ENCODE measurements around the gene ZDBF2.

ZDBF2 gene

DNA sequence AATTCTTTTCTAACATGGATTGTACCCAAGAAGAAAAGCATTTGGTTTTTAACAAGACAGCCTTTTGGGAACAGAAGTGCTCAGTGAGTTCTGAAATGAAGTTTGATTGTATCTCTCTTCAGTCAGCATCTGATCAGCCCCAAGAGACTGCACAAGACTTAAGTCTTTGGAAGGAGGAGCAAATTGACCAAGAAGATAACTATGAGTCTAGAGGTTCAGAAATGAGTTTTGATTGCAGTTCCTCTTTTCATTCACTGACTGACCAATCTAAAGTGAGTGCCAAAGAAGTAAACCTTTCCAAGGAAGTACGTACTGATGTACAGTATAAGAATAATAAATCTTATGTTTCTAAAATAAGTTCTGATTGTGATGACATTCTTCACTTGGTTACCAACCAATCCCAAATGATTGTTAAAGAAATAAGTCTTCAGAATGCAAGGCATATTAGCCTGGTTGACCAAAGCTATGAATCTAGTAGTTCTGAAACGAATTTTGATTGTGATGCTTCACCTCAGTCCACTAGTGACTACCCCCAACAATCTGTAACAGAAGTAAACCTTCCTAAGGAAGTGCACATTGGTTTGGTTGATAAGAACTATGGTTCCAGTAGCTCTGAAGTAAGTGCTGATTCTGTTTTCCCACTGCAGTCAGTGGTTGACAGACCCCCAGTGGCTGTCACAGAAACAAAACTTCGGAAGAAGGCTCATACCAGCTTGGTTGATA is 31.2 kb downstream of the ZDBF2 start:
- DNase-seq (no peak), ATAC-seq (replicated peaks) (no peak)
- no peak overlapping the region for H3K27ac Mint-ChIP-seq
- H3K4me3 Mint-ChIP-seq, result no peak overlapping the region
- no peaks in the 10 kb centered on the region for H3K4me1 Mint-ChIP-seq (ENCODE audit: low read depth in 2 of 2)
- H3K27me3 Mint-ChIP-seq, result no peaks in the 10 kb centered on the region
- no peaks in the 10 kb centered on the region for H3K36me3 Mint-ChIP-seq (ENCODE audit: insufficient read depth)
- H3K9me3 Mint-ChIP-seq, result no peaks in the 10 kb centered on the region

DNA sequence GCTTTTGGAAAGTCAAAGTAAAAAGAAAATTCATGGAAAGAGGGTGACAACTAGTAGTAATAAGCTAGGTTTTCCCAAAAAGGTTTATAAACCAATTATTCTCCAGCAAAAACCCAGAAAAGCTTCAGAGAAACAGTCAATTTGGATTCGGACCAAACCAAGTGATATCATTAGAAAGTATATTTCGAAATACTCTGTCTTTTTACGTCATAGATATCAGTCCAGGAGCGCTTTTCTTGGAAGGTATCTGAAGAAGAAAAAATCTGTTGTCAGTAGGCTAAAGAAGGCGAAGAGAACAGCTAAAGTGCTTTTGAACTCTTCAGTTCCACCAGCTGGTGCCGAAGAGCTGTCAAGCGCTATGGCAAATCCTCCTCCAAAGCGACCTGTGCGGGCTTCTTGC is 36.6 kb downstream of the ZDBF2 start:
- Mint-ChIP-seq H3K4me3 (no peak overlapping the region), H3K4me1 (ENCODE audit: low read depth in 2 of 2) (no peaks in the 10 kb centered on the region), H3K27me3 (no peaks in the 10 kb centered on the region), H3K36me3 (ENCODE audit: insufficient read depth) (peaks cover 3% of the 10 kb centered on the region), H3K9me3 (no peaks in the 10 kb centered on the region), H3K27ac (no peak overlapping the region)
- ATAC-seq (replicated peaks) (no peak), DNase-seq (no peak)

DNA sequence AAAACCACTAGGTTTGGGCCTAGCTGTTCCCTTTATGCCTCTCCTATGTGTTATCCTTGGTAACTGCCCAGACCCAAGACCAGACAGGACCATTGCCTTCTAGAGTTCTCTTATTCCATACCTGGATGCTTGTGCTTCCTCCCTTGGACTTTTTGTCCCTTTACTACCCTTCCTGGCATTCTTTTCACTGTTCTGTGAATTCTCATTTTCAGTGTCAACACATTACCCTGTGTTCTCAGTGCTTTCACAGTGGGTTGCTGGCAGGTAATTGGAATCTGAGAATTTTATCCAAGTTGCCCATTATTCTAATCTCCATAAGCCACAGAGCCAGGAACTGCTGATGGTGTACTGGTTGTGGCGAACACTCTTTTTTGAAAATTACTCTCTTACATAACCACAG is 41.7 kb downstream of the ZDBF2 start:
- H3K4me3 Mint-ChIP-seq, result no peak overlapping the region
- DNase-seq, result no peak
- no peaks in the 10 kb centered on the region for H3K27me3 Mint-ChIP-seq
- peaks cover 0 to 5% of the 10 kb centered on the region in 2 donors for H3K9me3 Mint-ChIP-seq
- H3K36me3 Mint-ChIP-seq (ENCODE audit: insufficient read depth), result peaks cover 3% of the 10 kb centered on the region
- H3K27ac Mint-ChIP-seq, result no peak overlapping the region
- ATAC-seq (replicated peaks), result no peak
- no peaks in the 10 kb centered on the region for H3K4me1 Mint-ChIP-seq (ENCODE audit: low read depth in 2 of 2)

DNA sequence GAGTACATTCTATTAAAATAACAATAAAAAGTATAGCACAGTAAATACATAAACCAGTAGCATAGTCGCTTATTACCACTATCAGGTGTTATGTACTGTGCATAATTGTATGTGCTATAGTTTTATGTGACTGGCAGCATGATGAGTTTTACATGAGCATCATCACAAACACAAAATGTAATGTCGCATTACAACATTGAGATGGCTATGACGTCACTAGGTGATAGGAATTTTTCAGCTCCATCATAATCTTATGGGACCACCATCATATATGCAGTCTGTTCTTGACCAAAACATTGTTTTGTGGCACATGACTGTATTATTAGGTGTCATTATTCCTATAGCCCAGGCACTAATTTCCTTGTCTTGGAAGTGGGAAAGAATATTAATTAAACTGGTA is 48.6 kb downstream of the ZDBF2 start:
- Mint-ChIP-seq H3K27me3 (peaks cover 0 to 8% of the 10 kb centered on the region in 2 donors), H3K27ac (no peak overlapping the region), H3K4me3 (no peak overlapping the region), H3K9me3 (peaks cover 0 to 3% of the 10 kb centered on the region in 2 donors), H3K36me3 (ENCODE audit: insufficient read depth) (no peaks in the 10 kb centered on the region), H3K4me1 (ENCODE audit: low read depth in 2 of 2) (no peaks in the 10 kb centered on the region)
- ATAC-seq (replicated peaks), result no peak
- DNase-seq, result no peak

DNA sequence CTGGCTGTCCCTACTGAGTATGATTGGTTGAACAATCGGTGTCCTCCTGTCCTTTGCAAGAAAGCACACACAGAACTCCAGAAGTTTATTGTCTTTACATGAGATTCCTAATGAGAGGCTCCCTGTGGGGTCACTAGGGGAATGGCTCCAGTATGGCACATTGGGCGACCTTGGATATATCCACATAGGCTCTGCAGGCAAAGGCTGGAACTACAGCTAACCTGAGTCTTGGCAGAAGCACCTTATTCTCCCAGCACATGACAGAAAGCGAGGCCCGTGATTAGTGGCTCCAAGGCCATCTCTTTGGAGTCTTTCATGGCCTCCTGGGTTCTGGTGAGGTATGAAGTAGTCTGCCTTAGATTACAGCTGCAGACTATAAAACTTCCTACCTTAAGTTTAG is 49.0 kb downstream of the ZDBF2 start:
- H3K27me3 Mint-ChIP-seq, result peaks cover 0 to 8% of the 10 kb centered on the region in 2 donors
- H3K9me3 Mint-ChIP-seq, result peaks cover 0 to 3% of the 10 kb centered on the region in 2 donors
- no peak for ATAC-seq (replicated peaks)

DNA sequence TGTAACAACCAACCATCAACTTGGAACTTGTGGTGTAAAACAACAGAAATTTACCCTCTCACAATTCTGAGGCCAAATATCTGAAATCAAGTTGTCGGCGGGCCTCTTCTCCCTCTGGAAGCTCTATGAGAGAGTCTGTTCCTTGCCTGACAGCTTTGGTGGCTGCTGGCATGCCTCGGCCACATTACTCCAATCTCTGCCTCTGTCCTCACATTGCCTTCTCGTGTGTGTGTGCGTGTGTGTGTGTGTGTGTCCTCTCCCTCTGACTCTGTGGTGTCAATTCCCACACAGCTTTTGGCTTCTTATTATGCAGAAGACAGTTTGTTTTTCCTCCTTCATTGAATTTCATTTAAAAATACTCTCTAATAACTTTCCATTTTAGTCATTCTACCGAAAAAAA is 50.4 kb downstream of the ZDBF2 start:
- Mint-ChIP-seq H3K4me1 (ENCODE audit: low read depth in 2 of 2) (no peaks in the 10 kb centered on the region), H3K4me3 (no peak overlapping the region), H3K27me3 (peaks cover 0 to 13% of the 10 kb centered on the region in 2 donors), H3K27ac (no peak overlapping the region), H3K36me3 (ENCODE audit: insufficient read depth) (no peaks in the 10 kb centered on the region), H3K9me3 (no peaks in the 10 kb centered on the region)
- no peak for DNase-seq
- ATAC-seq (replicated peaks), result no peak

More for the DNA sequence above, 49.0 kb downstream of the ZDBF2 start:
- no peak for DNase-seq
- no peak overlapping the region for H3K4me3 Mint-ChIP-seq
- no peak overlapping the region for H3K27ac Mint-ChIP-seq
- H3K4me1 Mint-ChIP-seq (ENCODE audit: low read depth in 2 of 2), result no peaks in the 10 kb centered on the region
- H3K36me3 Mint-ChIP-seq (ENCODE audit: insufficient read depth), result no peaks in the 10 kb centered on the region

DNA sequence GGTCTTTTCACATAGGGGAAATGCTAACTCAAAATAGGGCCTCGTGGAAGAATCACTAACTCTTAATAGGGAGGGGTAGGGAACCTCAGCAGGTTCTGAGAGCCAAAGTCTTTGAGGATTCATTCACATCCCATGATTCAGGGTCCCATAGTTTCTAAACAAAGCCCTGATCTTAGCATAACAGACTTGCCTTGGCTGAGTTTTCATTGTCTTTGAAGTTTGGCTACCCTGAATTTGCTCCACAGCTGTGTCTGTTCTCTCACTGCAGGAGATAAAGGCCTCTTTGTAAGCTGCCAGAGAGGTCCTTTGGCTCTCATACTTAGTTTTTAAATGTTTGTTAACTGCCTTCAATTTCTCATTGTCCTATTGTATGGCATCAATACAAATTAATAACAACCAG is 54.5 kb downstream of the ZDBF2 start:
- Mint-ChIP-seq H3K4me1 (ENCODE audit: low read depth in 2 of 2) (no peaks in the 10 kb centered on the region), H3K4me3 (no peak overlapping the region), H3K27ac (no peak overlapping the region), H3K9me3 (no peaks in the 10 kb centered on the region), H3K36me3 (ENCODE audit: insufficient read depth) (no peaks in the 10 kb centered on the region), H3K27me3 (peaks cover 0 to 20% of the 10 kb centered on the region in 2 donors)
- ATAC-seq (replicated peaks) (no peak), DNase-seq (no peak)

DNA sequence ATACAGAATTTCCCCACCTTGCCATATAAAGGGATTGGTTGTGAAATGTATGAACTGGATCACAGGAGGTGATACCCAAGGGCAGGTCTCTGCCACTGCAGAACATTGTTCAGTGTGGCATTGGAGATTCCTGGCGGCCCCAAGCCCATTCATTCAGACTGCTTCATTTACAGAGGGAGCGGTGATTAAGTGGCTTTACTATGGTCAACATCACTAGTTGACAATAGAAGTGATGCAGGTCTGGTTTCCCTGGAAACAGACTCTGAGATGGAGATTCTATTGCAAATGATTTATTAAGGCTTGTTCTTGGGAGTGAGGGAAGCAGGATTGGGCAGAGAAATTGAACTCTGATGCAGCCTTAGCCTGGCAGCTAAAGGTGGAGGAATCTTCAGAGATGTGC is 62.4 kb downstream of the ZDBF2 start:
- Mint-ChIP-seq H3K27me3 (no peaks in the 10 kb centered on the region), H3K4me1 (ENCODE audit: low read depth in 2 of 2) (no peaks in the 10 kb centered on the region), H3K4me3 (no peak overlapping the region), H3K27ac (no peak overlapping the region), H3K9me3 (no peaks in the 10 kb centered on the region), H3K36me3 (ENCODE audit: insufficient read depth) (peaks cover 3% of the 10 kb centered on the region)
- DNase-seq, result no peak
- ATAC-seq (replicated peaks), result no peak

DNA sequence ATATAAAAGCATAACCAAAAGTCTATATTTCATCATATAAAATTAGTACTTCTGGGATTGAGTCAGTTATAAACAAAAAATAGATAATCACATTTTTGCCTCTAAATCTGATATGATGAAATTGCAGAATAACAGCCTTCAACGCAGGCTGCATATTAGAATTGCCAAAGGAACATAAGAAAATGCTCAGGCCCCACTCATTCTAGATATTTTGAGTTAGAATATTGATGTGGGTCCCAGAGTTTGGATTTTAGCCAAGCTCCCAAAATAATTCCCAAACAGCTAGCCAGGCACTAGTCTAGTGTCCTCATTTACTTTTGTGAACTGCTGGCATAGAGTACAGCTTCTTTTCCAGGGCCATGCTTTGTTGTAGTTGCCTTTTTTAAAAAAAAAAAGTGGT is 63.5 kb downstream of the ZDBF2 start:
- Mint-ChIP-seq H3K4me1 (ENCODE audit: low read depth in 2 of 2) (no peaks in the 10 kb centered on the region), H3K9me3 (no peaks in the 10 kb centered on the region), H3K4me3 (no peak overlapping the region), H3K27ac (no peak overlapping the region), H3K27me3 (peaks cover 0 to under 1% of the 10 kb centered on the region in 2 donors), H3K36me3 (ENCODE audit: insufficient read depth) (peaks cover 3% of the 10 kb centered on the region)
- ATAC-seq (replicated peaks) (no peak), DNase-seq (no peak)

DNA sequence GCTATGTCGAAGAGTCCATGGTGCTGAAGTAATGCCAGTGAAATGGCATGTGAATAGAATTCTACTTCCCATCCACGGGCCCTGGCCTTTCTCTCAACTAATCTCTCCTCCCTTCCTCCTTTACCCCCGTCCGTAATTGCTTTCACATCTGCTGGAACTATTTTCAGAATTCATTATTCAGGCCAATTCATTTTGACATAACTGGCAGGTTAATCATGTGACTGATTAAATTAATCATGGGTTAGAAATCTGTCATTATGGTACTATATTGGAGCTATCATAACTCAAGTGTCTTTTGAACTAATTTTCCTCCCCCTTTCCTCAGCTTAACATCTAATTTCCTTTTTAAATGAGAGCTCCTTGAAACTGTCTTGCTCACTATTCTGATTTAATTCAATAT is 66.9 kb downstream of the ZDBF2 start:
- Mint-ChIP-seq H3K36me3 (ENCODE audit: insufficient read depth) (peaks cover 3% of the 10 kb centered on the region), H3K9me3 (peaks cover 3 to 8% of the 10 kb centered on the region in 2 donors), H3K4me3 (no peak overlapping the region), H3K4me1 (ENCODE audit: low read depth in 2 of 2) (no peaks in the 10 kb centered on the region), H3K27ac (no peak overlapping the region), H3K27me3 (peaks cover 0 to 21% of the 10 kb centered on the region in 2 donors)
- ATAC-seq (replicated peaks), result no peak
- DNase-seq, result no peak

DNA sequence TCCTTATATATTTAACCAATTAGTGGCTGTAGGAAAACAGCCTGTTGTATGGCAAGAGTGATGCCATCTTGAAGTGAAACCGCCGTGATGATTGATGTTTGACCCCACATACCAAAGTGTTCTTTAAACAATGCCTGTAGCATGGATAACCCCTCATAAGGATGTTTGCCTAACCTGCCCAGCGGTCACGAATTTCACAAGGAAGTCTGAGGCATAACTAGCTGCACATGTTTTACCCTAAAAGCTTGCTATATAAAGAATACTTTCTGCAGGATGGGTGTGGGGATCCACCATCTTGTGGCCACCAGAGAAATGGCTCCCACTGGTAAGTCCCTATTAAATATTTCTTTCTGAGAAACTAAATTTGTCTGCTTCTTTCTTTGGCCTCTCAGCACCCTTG is 68.7 kb downstream of the ZDBF2 start:
- no peak for ATAC-seq (replicated peaks)
- Mint-ChIP-seq H3K4me1 (ENCODE audit: low read depth in 2 of 2) (no peaks in the 10 kb centered on the region), H3K4me3 (no peak overlapping the region), H3K9me3 (peaks cover 3 to 8% of the 10 kb centered on the region in 2 donors), H3K27ac (no peak overlapping the region), H3K27me3 (peaks cover 0 to 22% of the 10 kb centered on the region in 2 donors), H3K36me3 (ENCODE audit: insufficient read depth) (peaks cover 6% of the 10 kb centered on the region)
- no peak for DNase-seq

DNA sequence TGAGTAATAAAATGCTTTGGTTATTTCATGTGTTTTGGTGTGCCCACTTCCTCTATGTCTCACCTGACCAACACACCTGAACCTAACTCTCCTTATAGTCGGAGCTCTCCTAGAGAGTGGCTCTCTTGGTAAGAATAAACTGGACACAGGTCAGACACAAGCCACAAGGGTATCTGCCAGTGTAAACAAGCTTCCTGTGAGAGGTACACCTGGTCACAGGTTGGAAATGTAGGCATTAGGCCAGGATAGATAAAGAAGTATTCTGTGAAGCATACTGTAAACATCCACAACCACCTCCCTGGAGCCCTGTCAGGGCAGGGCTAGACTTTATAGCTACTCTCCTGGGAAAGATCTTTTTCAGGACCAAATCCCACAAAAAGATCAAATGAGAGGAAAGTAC is 69.4 kb downstream of the ZDBF2 start:
- no peaks in the 10 kb centered on the region for H3K4me1 Mint-ChIP-seq (ENCODE audit: low read depth in 2 of 2)
- no peak overlapping the region for H3K4me3 Mint-ChIP-seq
- H3K9me3 Mint-ChIP-seq, result peaks cover 3 to 8% of the 10 kb centered on the region in 2 donors
- no peak overlapping the region for H3K27ac Mint-ChIP-seq
- ATAC-seq (replicated peaks) (no peak), DNase-seq (no peak)
- peaks cover 0 to 28% of the 10 kb centered on the region in 2 donors for H3K27me3 Mint-ChIP-seq
- peaks cover 6% of the 10 kb centered on the region for H3K36me3 Mint-ChIP-seq (ENCODE audit: insufficient read depth)

DNA sequence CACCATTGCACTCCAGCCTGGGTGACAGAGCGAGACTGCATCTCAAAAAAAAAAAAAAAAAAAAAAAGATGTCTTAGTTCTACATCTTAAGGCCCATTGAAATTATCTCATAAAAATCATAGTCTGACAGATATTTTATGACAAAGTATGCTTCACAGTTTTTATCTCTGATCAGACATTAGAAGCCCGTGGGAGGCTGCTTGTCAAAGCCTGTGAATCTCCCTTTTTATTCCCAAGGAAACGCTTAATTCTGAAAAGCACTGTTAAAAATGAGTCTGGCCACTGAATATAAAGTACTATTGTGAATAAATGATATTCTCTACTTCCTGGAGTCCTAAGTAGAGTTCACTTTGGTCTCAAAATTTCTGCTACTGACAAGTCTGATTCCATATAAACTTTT is 71.1 kb downstream of the ZDBF2 start:
- peaks cover 5 to 17% of the 10 kb centered on the region in 2 donors for H3K9me3 Mint-ChIP-seq
- H3K4me1 Mint-ChIP-seq (ENCODE audit: low read depth in 2 of 2), result no peaks in the 10 kb centered on the region
- H3K27me3 Mint-ChIP-seq, result peaks cover 0 to 29% of the 10 kb centered on the region in 2 donors
- H3K4me3 Mint-ChIP-seq, result no peak overlapping the region
- H3K27ac Mint-ChIP-seq, result no peak overlapping the region
- no peak for ATAC-seq (replicated peaks)
- peaks cover 3% of the 10 kb centered on the region for H3K36me3 Mint-ChIP-seq (ENCODE audit: insufficient read depth)
- no peak for DNase-seq

DNA sequence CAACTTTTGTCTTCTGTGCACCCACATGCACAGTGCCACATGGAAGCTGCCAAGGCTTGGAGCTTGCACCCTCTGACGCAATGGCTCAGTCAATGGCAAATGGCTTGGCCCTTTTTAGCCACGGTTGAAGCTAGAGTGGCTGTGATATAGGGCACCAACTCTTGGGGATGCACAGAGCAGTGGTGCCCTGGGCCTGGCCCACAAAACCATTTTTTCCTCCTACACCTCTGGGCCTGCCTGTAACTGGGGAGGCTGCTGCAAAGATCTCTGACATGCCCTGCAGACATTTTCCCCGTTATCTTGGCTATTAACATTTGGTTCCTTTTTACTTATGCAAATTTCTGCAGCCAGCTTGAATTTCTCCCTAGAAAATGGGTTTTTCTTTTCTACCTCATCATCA is 74.9 kb downstream of the ZDBF2 start:
- Mint-ChIP-seq H3K4me1 (ENCODE audit: low read depth in 2 of 2) (no peaks in the 10 kb centered on the region), H3K36me3 (ENCODE audit: insufficient read depth) (peaks cover 3% of the 10 kb centered on the region), H3K4me3 (no peak overlapping the region), H3K27ac (no peak overlapping the region), H3K9me3 (peaks cover 5 to 17% of the 10 kb centered on the region in 2 donors), H3K27me3 (peaks cover 0 to 15% of the 10 kb centered on the region in 2 donors)
- DNase-seq (no peak), ATAC-seq (replicated peaks) (no peak)
